Loucy (cell line): ENCODE data around the gene NLGN1.
A peak's percentile ranks its signal among the peaks of the same experiment; 100 is the strongest.

Source experiments
- H2AFZ ChIP-seq: fragments of 200-600 bp; sonication (generic); 2 replicates; pipeline ENCODE4 v1.6.0; 2016; ENCODE audit warnings: antibody characterized with exemption, mild to moderate bottlenecking, low read length, moderate library complexity
- H3F3A ChIP-seq: fragments of 200-600 bp; 2 replicates; pipeline ENCODE4 v1.6.0; 2016; ENCODE audit warnings: antibody characterized with exemption, low read depth, mild to moderate bottlenecking
- H3K27me3 ChIP-seq: fragments of 200-600 bp; sonication (generic); 2 replicates; pipeline ENCODE4 v1.6.1; 2014; ENCODE audit warnings: low read length, mild to moderate bottlenecking; ENCODE audit not compliant: insufficient read depth, poor library complexity, severe bottlenecking
- H3K36me3 ChIP-seq: fragments of 200-600 bp; sonication (generic); 2 replicates; pipeline ENCODE4 v1.6.1; 2016; ENCODE audit warnings: low read length; ENCODE audit not compliant: insufficient read depth
- H3K4me1 ChIP-seq: fragments of 200-600 bp; sonication (generic); 2 replicates; pipeline ENCODE4 v1.5.1; 2014; ENCODE audit warnings: low read length, mild to moderate bottlenecking; ENCODE audit not compliant: insufficient read depth, poor library complexity, severe bottlenecking
- H3K4me2 ChIP-seq: fragments of 200-600 bp; sonication (generic); 2 replicates; pipeline ENCODE4 v1.6.0; 2014; ENCODE audit warnings: antibody characterized with exemption, low read length, low read depth, mild to moderate bottlenecking; ENCODE audit not compliant: poor library complexity, severe bottlenecking
- H3K4me3 ChIP-seq: fragments of 200-600 bp; sonication (generic); 2 replicates; pipeline ENCODE4 v1.5.1; 2014; ENCODE audit warnings: low read length, mild to moderate bottlenecking, mixed read lengths; ENCODE audit not compliant: poor library complexity, severe bottlenecking
- H3K79me2 ChIP-seq: fragments of 200-600 bp; sonication (generic); 2 replicates; pipeline ENCODE4 v1.6.1; 2014; ENCODE audit warnings: low read length; ENCODE audit not compliant: insufficient read depth
- H3K9ac ChIP-seq: fragments of 200-600 bp; sonication (generic); 2 replicates; pipeline ENCODE4 v1.6.0; 2014; ENCODE audit warnings: mild to moderate bottlenecking, low read depth, low read length, moderate library complexity; ENCODE audit not compliant: poor library complexity, severe bottlenecking
- H3K9me2 ChIP-seq: fragments of 200-600 bp; sonication (generic); replicated peaks from 2 replicates; pipeline ENCODE4 v1.6.1; 2016; ENCODE audit warnings: low read depth, low read length, mixed read lengths
- H3K9me3 ChIP-seq: fragments of 200-600 bp; sonication (generic); 2 replicates; pipeline ENCODE4 v1.6.1; 2014; ENCODE audit warnings: mild to moderate bottlenecking, antibody characterized with exemption, low read length, low read depth; ENCODE audit not compliant: insufficient read depth
- H4K20me1 ChIP-seq: fragments of 200-600 bp; sonication (generic); 2 replicates; pipeline ENCODE4 v1.6.0; 2014; ENCODE audit warnings: antibody characterized with exemption, low read length, mild to moderate bottlenecking; ENCODE audit not compliant: insufficient read depth, poor library complexity, severe bottlenecking
- CTCF ChIP-seq: fragments of 200-600 bp; sonication (generic); conservative IDR thresholded peaks from 2 replicates; pipeline ENCODE4 v1.5.1; 2014; ENCODE audit warnings: mild to moderate bottlenecking, antibody characterized with exemption, low read length
- EZH2phosphoT487 ChIP-seq: fragments of 200-600 bp; IDR thresholded peaks from 2 replicates; pipeline ENCODE4 v1.6.1; 2018; ENCODE audit warnings: antibody characterized with exemption, mild to moderate bottlenecking, moderate library complexity, borderline replicate concordance

The NLGN1 gene

DNA sequence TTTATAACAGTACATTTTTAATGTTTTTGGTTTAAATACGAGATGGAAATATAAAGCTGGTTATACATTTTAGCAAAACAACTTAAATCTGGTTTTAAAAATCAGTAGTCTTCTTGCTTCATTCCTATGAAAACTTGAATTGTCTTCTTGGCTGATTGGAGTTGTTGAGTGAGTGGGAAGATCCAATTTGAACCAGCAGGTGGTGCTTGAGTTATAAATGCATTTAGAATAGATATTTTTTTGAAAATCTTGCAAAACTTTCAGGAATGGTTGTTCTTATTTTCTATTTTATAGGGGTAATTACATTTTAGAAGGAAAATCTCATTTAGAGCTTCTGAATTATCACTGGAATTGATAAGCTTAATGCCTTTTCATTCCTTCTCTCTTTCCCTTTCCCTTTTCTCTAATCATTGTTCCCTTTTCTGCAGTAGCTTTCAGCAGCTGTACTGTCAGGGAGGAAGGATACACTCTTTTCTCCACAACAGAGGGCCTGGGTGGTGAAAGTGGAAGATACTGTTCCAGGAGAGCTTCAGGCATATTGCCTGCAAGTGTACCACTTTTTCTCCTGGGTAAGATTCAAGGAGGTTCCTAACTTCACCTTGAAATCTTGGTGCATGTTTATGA, 335.6 kb downstream of the NLGN1 start:
- Histone ChIP-seq H3K9ac (no peak overlapping the region), H3K4me2 (no peak overlapping the region), H2AFZ (no peak overlapping the region)

DNA sequence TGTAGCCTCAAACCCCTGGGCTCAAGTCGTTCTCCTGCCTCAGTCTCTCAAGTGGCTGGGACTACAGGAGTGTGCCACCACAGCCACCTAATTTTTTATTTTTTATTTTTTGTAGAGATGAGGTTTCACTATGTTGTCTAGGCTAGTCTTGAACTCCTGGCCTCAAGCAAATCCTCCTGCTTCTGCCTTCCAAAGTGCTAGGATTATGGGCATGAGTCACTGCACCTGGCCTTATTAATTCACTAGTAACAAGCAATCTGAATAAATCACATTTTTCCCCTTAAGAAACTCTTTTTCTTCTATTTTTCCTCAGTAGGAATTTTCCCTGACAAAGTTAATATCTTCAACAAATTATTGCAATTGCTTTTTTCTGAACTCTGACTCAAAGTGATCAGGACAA, 336.9 kb downstream of the NLGN1 start:
- Histone ChIP-seq H4K20me1 (no peaks in the 10 kb centered on the region), H3K9me3 (no peaks in the 10 kb centered on the region), H3K36me3 (no peaks in the 10 kb centered on the region), H3K27me3 (no peaks in the 10 kb centered on the region), H3K79me2 (no peaks in the 10 kb centered on the region), H3K4me1 (no peaks in the 10 kb centered on the region), H3K4me2 (no peak overlapping the region), H2AFZ (no peak overlapping the region), H3K9me2 (no peaks in the 10 kb centered on the region), H3K9ac (no peak overlapping the region), H3F3A (no peaks in the 10 kb centered on the region), H3K4me3 (no peak overlapping the region)
- TF ChIP-seq EZH2phosphoT487, result no peak
- no peak for TF ChIP-seq CTCF

More for the DNA sequence above, 335.6 kb downstream of the NLGN1 start:
- Histone ChIP-seq H3K36me3 (no peaks in the 10 kb centered on the region), H3K4me1 (no peaks in the 10 kb centered on the region), H3K9me2 (no peaks in the 10 kb centered on the region), H4K20me1 (no peaks in the 10 kb centered on the region), H3F3A (no peaks in the 10 kb centered on the region), H3K9me3 (no peaks in the 10 kb centered on the region), H3K27me3 (no peaks in the 10 kb centered on the region), H3K79me2 (no peaks in the 10 kb centered on the region), H3K4me3 (no peak overlapping the region)
- TF ChIP-seq EZH2phosphoT487 (no peak), CTCF (peak; percentile 61)

GRCh38 chr3:173734895-173735294, 337.4 kb downstream of the NLGN1 start:
- H3K9ac ChIP-seq, result no peak overlapping the region
- H3K36me3 ChIP-seq, result no peaks in the 10 kb centered on the region
- H3K9me3 ChIP-seq, result no peaks in the 10 kb centered on the region
- no peaks in the 10 kb centered on the region for H4K20me1 ChIP-seq
- H3K27me3 ChIP-seq, result no peaks in the 10 kb centered on the region
- no peaks in the 10 kb centered on the region for H3F3A ChIP-seq
- H3K4me1 ChIP-seq, result no peaks in the 10 kb centered on the region
- H3K4me2 ChIP-seq, result no peak overlapping the region
- no peaks in the 10 kb centered on the region for H3K9me2 ChIP-seq
- no peaks in the 10 kb centered on the region for H3K79me2 ChIP-seq
- no peak overlapping the region for H2AFZ ChIP-seq
- TF ChIP-seq CTCF (no peak), EZH2phosphoT487 (no peak)
- H3K4me3 ChIP-seq, result no peak overlapping the region
